GM21737 (cell line): ENCODE data around the gene PRR29.

Experiments used
- ATAC-seq: cut with Tn5 transposase; IDR thresholded peaks from one replicate; pipeline ENCODE4 v1.9.1; 2021; ENCODE audit warnings: mild to moderate bottlenecking, moderate library complexity; ENCODE audit not compliant: unreplicated experiment

The PRR29 gene

DNA sequence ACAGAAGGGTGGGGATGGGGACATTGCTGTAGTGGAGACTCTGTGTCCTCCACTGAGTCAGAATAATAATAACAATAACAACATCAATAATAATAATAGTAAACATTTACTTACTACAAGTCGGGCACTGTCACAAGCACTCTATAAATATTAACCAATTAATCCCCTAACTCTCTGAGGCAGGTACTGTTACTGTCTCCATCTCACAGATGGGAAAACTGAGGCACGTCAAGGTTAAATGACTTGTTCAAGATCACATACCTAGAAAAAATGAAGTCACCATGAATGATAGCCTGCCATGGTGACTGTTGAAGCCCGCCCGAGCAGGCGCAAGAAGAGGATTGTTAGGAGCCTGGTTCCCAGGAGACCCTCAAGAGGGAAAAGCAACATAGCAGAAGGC lies 10.2 kb downstream of the PRR29 start:
- ATAC-seq, result no peak

DNA sequence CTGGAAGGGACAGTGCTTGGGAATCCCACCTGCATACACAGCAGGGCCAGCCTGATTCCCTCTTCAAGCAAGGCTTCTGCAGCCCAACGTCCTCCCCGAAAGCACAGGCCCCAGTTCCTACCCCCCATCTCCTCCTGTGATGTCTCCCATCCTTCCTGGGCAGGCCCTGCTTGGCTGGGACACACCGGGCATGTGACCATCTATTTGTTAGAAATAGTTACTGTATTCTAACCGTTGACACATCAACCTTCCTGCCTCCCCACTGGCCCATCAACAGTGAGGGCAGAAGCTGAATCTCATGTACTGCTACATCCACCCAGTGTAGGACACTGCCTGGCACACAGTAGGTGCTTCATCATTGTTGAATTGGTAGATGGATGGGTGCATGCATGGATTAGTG lies 10.7 kb downstream of the PRR29 start:
- no peak for ATAC-seq

DNA sequence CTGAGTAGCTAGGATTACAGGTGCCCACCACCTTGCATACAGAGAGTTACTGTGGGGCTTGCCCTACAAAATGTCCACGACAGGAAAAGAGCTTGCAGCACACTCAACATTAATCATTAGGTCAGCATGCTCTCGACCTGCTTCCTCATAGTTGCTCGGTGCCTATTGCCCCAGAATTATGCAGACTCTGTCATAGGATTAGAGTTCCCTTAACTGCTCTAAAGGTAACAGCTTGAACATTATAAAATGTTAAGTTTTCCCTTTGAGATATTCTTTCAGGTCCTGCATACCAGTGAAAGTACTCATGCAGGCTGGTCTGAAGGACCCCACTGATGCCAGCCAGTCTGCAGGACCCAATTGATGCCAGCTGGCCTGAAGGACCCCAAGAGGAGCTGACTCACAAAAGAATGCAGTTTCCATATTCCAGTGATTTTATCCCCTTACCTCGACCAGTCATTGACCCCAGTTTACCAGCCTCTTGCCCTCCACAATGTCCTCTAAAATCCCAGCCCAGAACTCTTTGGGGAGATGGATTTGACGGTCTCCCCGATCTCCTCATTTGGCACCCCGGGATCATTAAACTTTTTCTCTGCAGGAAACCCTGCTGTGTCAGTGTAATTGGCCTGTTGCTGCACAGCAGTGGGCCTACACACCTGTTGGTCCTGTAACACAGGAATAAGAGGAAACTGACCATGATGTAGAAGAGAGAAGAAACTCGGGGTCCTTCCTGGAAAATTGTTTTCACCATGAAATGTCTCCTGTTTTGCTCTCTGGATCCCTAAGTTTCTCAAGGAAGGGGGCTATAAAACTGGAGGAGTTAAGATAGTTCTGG lies 11.6 kb downstream of the PRR29 start:
- ATAC-seq, result no peak

DNA sequence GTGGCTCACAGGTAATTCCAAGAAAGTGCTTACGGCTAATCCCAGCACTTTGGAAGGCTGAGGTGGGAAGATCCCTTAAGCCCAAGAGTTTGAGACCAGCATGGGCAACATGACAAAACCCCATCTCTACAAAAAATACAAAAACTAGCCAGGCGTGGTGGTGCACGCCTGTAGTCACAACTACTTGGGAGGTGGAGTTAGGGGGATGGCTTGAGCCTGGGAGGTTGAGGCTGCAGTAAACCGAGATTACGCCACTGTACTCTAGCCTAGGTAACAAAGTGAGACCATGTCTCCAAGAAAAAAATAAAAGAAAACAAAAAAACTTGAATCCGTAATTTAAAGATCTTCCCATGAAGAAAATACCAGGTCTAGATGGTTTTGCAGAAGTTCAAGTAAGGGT lies 17.3 kb downstream of the PRR29 start:
- no peak for ATAC-seq

DNA sequence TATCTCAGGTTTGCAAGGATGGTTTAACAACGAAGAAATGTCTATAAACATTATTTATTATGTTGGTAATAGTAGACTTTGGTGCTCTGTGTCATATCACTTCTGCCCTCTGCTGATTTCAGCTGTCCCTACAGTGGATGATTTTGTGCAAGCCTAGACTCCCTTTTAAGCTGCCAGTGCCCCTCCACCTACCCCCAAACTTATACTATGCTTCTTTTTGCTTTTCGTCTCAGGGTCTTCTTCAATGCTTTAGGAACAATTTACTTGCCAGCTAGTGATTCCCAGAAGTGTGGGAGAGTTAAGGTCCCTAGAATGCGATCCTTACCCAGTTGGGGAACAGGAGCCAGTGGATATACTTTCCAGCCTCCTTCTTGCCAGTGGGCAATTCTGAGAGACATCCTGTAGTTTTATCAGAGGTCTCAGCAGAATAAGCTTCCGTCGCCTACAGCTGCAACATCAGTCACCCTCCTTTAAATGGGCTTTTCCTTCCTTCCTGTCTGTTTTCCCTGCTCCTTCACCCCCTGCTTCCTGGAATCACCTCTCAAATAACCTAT lies 18.2 kb downstream of the PRR29 start:
- ATAC-seq, result no peak

DNA sequence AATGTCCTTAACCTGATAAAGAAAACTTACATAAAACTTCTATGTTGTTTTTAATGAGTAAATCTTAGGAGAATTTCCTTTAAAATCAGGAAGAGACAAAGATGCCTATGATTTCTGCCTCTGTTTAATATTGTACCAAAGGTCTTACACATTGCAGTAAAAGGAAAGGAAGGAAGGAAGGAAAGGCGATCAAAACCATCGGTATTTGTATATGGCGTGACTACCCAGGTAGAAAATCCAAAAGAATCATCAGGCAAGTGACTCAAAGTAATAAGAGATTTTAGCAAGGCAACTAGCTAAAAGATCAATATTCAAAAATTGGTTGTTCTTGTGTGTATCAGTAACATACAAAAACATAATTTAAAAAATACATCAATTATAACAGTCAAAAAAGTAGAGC lies 18.8 kb downstream of the PRR29 start:
- ATAC-seq, result no peak

DNA sequence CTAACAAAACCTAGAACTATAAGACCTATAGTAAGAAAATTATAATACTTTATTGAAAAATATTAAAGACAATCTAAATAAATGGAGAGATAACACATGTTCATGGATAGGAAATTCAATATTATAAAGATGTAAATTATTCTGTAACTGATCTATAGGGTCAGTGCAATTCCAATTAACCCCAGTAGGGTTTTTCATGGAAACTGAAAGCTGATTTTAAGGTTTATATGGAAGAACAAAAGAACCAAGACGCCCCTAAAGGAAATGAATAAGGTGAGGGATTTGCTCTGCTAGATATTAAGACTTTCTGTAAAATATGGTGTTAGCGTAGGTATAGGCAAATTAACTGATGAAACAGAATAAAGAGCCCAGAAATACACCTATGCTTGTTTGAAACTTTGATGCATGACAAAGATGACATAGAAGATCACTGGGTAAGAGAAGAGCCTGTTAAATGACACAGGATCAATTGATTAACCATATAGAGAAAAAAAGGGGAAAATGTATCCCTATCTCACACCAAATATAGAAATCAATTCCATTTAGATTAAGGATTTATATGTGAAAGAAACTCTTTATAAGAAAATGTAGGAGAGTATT lies 19.3 kb downstream of the PRR29 start:
- ATAC-seq, result no peak

DNA sequence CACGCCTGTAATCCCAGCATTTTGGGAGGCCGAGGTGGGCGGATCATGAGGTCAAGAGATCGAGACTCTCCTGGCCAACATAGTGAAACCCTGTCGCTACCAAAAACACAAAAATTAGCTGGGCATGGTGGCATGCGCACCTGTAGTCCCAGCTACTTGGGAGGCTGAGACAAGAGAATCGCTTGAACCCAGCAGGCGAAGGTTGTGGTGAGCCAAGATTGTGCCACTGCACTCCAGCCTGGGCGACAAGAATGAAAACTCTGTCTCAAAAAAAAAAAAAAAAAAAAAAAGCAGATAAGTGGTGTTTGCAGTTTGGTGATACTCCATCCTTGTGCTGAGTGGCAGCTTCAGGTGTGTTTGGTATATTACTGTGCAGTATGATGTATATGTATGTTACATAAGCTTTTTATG lies 21.4 kb downstream of the PRR29 start:
- ATAC-seq, result peak; percentile 6

DNA sequence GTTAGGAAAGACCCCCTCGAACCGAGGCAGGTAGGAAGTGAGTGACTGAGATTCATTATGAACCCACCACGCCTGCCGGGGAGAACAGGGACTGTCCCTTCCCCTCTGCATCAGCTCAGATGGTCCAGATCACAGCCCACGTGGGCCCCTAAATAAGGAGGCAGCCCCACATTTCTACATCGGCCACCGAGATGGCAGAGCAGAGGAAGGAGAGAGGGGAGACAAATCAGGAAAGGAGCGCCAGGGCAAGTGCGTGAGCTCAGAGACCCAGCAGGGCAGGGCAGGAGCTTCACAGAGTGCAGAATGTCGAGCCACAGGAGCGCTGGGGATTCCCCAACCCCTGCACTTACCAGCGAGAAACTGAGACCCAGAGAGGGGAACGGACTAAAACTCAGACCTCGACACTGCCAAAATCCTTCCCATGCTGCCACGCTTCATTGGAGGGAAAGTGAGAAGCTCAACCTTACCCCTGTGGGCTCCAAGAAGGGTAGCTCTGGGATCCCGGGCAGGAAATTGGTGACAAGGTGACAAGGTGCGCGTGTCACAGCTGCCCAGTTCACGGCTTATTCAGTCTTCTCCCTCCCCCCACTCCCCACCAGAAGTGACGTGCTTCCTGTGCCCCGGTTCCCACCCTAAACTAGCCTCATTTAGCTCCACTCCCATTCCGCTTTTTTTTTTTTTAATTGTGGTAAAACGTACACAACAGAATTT lies 22.1 kb downstream of the PRR29 start, which contains the start of gene ICAM2:
Gene ICAM2, minus strand, starts transcription at position 578 of the 711 bp plus-strand sequence. CDS start 13,942 bp downstream, outside the sequence.
- peak; percentile 50 for ATAC-seq

DNA sequence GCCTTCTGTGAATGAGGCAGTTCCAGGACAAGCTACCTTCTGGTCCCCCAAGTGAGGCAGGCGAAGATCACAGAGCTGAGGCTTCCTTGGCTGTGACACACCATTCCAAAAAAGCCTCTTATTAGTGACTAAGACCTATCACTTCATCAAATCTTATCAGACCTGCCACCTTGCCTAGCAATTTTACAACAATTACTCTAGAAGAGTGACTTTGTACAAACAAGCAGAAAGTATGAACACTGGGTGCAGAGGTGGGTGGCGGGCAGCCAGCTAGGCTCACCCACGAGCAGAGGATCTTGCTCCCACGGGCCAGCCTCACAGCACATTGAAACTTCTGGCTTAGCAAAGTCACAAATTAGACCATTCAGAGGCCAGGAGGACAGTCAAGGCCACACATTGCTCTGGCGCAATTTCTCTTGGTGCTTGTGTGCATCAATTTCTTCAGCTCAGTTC lies 24.5 kb downstream of the PRR29 start:
- no peak for ATAC-seq

DNA sequence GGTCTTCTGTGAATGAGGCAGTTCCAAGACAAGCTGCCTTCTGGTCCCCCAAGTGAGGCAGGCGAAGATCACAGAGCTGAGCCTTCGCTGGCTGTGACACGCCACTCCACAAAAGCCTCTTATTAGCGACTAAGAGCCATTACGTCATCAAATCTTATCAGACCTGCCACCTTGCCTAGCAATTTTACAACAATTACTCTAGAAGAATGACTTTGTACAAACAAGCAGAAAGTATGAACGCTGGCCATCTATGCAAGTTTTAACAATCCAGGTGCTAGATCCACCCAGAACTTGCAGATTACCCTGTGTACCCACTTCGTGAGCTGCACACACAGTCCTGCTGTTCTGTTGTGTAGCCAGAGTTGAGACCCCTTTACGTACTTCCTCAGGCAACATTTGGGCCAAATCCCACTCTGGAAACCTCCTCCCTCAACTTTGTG lies 26.1 kb downstream of the PRR29 start:
- ATAC-seq, result no peak

DNA sequence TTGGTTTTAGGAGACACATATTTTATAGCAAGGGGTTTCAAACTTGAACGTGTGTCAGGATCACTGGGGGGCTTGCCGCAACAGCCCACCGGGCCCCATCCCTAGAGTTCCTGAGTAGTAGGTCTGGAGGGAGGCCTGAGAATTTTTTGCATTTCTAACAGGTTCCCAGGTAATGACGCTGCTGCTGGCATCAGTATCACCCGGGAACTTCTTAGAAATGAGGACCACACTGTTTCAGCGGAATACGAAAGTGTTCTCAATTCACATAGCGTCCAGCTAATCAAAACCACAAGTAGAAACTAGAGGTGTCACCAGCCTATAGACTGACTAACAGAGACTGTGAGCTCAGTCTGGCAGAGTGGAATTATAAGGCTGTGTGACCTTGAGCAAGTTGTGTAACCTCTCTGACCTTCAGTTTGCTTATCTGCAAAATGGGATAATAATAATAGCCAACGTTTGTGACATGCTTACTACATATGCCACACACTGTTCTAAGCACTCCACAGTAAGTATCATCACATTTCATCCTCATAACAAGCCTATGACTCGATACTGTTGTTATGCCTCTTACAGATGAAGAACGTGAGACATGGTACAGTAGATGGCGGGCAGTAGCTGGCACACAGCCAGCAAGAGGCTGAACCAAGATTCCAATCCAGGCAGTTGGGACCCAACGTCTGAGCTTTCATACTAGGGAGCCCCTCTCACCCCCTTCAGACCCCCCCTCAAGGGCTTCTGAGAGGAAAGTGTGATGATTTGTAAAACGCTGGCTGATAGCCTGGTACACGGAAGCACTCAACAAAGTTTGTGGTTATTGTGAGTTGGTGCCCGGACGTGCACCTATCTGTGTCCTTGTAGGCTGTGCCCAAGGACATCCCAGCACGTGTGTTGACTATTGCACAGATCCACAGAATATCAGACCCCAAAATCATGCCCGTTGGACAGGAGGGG lies 26.9 kb downstream of the PRR29 start:
- ATAC-seq, result no peak

DNA sequence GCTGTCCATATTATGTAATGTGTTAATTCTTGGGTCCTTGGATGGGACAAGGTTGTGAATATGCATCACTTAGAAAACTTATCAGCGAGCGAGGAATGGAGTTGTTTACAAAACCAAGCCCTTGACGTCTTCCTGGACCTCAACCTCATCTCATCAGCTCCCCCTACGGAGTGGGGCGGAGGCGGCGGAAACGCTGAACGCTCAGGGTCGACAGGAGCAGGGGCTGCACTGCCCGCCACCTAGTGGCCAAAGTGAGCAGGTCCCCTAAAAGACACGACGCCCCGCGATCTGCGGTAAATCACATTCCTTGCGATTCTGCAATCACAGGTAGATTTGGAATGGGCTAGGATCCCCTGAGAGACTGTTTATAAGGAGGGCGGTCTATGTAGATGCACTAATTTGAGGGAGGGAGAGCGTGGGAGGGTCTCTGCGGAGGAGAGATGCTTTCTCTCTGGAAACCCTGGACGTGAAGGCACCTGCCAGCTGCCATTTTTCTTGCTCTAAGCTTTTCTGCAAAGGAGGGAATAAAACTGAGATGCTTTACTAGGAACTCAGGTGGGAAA lies 27.7 kb downstream of the PRR29 start:
- ATAC-seq, result no peak

DNA sequence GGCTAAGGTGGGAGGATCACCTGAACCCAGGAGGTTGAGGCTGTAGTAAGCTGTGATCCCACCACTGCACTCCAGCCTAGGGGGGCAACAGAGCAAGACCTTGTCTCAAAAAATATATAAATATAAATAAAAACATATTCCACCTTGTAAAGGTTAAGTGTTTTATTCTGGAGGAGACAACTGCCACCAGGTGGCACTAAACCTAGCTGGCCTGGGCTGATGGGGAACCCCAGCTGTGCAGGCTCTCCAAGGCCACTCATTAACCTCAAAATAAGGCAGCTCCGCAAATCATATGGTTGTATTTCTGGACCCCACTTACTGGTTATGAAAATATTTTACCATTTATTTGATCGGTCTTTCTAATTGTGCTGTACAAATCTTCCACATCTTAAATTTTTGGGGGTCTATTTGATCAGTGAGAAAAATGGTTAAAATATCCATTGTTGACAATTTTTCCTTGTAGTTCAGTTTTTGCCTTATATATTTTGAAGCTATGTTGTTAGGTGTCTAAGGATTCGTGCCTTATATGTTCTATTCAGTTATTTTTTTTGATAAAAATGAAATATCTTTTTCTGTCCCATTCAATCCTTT lies 30.8 kb downstream of the PRR29 start:
- ATAC-seq, result no peak

DNA sequence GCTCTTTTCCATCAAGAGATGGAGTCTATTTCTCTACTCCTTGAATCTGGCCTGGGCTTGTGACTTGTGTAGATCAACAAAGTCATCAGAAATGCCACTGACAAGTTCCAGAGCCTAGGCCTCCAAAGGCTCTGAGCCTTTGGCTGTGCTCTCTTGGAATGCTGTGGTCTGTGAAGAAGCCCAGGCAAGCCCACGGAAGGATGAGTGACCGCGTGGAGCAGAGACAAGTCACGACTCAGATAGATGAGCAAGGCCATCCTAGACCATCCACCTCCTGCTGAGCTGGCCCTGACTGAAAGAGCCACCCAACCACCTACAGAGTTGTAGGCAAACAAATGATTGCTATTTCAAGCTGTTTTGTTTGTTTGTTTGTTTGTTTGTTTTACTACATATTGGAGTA lies 33.9 kb downstream of the PRR29 start:
- no peak for ATAC-seq

DNA sequence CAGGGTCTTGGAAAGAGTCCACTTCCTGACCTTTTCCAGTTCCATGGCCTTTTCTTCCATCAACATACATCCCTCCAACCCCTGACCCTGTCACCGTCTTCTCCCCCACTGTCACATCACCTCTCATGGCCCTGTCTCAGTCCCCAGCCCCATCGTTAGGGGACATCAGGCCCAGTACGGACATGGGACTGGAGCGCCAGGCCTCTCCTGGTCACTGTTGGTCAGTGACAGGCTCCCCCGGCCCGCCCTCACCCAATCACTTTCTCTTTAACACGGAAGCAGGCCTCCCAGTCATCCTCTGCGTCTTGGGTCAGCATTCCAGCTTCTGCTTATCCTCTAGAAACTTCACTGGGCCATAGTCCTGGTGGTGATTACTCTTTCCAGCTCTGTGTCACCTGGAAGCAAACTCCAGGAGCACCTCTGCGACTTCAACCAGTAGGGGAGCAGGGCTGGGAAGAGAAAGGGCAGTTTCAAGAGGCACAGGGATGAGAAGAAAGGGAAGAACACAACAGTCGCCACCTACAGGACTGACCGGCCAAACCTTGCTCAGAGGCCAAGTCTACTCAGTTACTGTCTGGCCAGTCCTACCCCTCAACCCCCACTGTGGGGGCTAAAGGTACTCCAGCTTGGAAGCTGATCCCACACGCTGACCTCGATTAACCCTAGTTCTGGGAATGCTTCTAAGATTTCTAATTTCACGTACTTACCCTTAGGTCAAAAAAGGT lies 38.2 kb downstream of the PRR29 start:
- no peak for ATAC-seq

DNA sequence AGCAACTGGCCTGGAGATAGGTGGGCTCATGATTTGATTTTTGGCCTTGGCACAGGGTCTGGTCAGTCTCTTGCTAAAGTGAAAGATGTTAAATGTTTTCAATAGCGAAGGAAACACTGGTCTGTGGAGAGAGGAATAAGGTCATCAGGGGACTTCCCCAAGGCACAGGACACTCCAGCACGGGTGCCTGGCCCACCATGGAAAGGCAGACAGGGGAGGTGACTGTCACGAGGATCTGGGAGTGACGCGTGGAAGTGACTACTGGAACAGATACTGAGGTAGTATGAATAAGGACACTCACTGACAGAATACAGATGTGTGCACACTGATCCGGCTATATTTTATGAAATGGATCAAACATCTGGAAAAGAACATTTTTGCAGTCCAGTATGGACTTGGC lies 39.0 kb downstream of the PRR29 start:
- no peak for ATAC-seq

DNA sequence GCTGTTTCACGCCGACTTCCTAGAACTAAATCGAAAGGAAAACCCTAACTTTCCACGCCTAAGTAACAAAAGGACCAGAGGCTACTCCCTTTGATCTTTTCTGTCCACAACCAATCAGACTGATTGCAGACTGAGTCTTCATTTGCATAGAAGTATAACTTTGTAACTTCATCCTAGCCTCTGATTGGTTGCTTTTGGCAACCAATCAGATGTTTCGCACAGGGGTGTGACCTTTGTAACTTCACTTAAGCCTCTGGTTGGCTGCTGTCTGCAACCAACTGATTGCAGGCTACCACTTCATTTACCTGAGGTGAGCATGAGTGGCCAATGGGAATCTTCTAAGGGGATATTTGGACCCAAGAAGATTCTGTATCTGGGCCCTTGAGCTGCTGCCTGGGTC lies 39.7 kb downstream of the PRR29 start:
- no peak for ATAC-seq
